K562 (cell line): ENCODE measurements around the gene BCL10. TPM values are rescaled to one million over a fixed set of nuclear protein-coding genes. Genes with fewer than 3 reads are reported as not detected.

ENCODE experiments used
- CREB3 ChIP-seq: fragments of 450-650 bp; conservative IDR thresholded peaks from 2 replicates; pipeline ENCODE4 v1.6.1; 2016; ENCODE audit warnings: missing genetic modification characterization, low read depth, mild to moderate bottlenecking, missing compliant biosample characterization, moderate library complexity
- CTCF ChIP-seq, 3 experiments: IDR thresholded peaks in 2 of 3; conservative IDR thresholded peaks in 1 of 3; 2 replicates each; pipeline ENCODE4 v1.5.1; 2011 to 2012; ENCODE audit warnings: low read length in 3 of 3, mild to moderate bottlenecking in 3 of 3, control low read depth in 2 of 3, improper control_type of control experiment in 1 of 3, inconsistent platforms in 1 of 3, low read depth in 1 of 3, mixed read lengths in 1 of 3, moderate library complexity in 1 of 3; ENCODE audit not compliant: insufficient read depth in 2 of 3
- FOXO4 ChIP-seq: fragments of 450-650 bp; formaldehyde crosslinking; IDR thresholded peaks from 2 replicates; pipeline ENCODE4 v1.4.0; 2020; ENCODE audit warnings: mild to moderate bottlenecking, moderate library complexity
- MED1 ChIP-seq: sonication (generic); formaldehyde crosslinking; IDR thresholded peaks from 2 replicates; pipeline ENCODE4 v1.8.1; 2023; ENCODE audit warnings: missing genetic modification reagents, borderline replicate concordance
- MEF2D ChIP-seq: conservative IDR thresholded peaks from 2 replicates; pipeline ENCODE4 v1.6.1; 2016; ENCODE audit warnings: low read depth, missing genetic modification characterization, missing compliant biosample characterization
- NR2C2 ChIP-seq, 2 experiments: fragments of 200-800 bp in 1 of 2; sonication (Bioruptor generic) in 1 of 2; sonication (generic) in 1 of 2; formaldehyde crosslinking in 1 of 2; IDR thresholded peaks; 2 replicates each; pipeline versions ENCODE4 v1.6.1 to v1.8.0; 2016 to 2022; ENCODE audit warnings: mild to moderate bottlenecking in 1 of 2, missing compliant biosample characterization in 1 of 2, missing genetic modification characterization in 1 of 2, missing genetic modification reagents in 1 of 2
- SIN3A ChIP-seq, 2 experiments: fragments of 150-350 bp in 1 of 2; IDR thresholded peaks; 2 replicates each; pipeline ENCODE4 v1.6.1; 2011 to 2016; ENCODE audit warnings: borderline replicate concordance in 2 of 2, low read depth in 2 of 2, low read length in 2 of 2, mild to moderate bottlenecking in 2 of 2, moderate library complexity in 2 of 2; ENCODE audit not compliant: control insufficient read depth in 1 of 2
- SREBF2 ChIP-seq: sonication (generic); formaldehyde crosslinking; IDR thresholded peaks from 2 replicates; pipeline ENCODE4 v1.4.0; 2020; ENCODE audit warnings: mild to moderate bottlenecking, missing genetic modification reagents
- TEAD1 ChIP-seq, 2 experiments: fragments of 450-650 bp in 1 of 2; sonication (generic) in 1 of 2; formaldehyde crosslinking; IDR thresholded peaks; 2 replicates each; pipeline versions ENCODE4 v1.4.0 to v1.8.0; 2020 to 2022; ENCODE audit warnings: mild to moderate bottlenecking in 2 of 2, missing genetic modification reagents in 1 of 2
- TFAP4 ChIP-seq: sonication (generic); formaldehyde crosslinking; IDR thresholded peaks from 2 replicates; pipeline ENCODE4 v1.8.0; 2022; ENCODE audit warnings: missing genetic modification reagents, mild to moderate bottlenecking, moderate library complexity, borderline replicate concordance
- UBTF ChIP-seq, 2 experiments: IDR thresholded peaks; 2 replicates each; pipeline ENCODE4 v1.6.1; 2012; ENCODE audit warnings: improper control_type of control experiment in 2 of 2, low read depth in 2 of 2, low read length in 2 of 2, borderline replicate concordance in 1 of 2
- ZBTB43 ChIP-seq: sonication (generic); formaldehyde crosslinking; IDR thresholded peaks from 2 replicates; pipeline ENCODE4 v1.8.0; 2023; ENCODE audit warnings: mild to moderate bottlenecking, missing genetic modification reagents
- ZC3H8 ChIP-seq: fragments of 450-650 bp; IDR thresholded peaks from 2 replicates; pipeline ENCODE4 v1.6.1; 2017
- ZNF408 ChIP-seq: fragments of 250-450 bp; sonication (Bioruptor Pico); IDR thresholded peaks from 2 replicates; pipeline ENCODE4 v1.4.0; 2020; ENCODE audit warnings: low read depth, mild to moderate bottlenecking, moderate library complexity
- ZNF584 ChIP-seq: fragments of 200-800 bp; sonication (Bioruptor generic); IDR thresholded peaks from 2 replicates; pipeline ENCODE4 v1.6.1; 2016; ENCODE audit warnings: low read depth, mild to moderate bottlenecking, missing genetic modification characterization, missing compliant biosample characterization
- ZNF695 ChIP-seq: fragments of 450-650 bp; formaldehyde crosslinking; IDR thresholded peaks from 2 replicates; pipeline ENCODE4 v1.4.0; 2020; ENCODE audit warnings: mild to moderate bottlenecking, moderate library complexity
- polyA plus RNA-seq, 8 experiments: library from polyadenylated mRNA; depleted of rRNA in 4 of 8; stranded (reverse) in 5 of 8; unstranded in 3 of 8; fragments of >200 nt; fragmentation: Nextera tagmentation in 2 of 8; fragmentation: Illumina TruSeq in 1 of 8; extraction: Ambion mirVana in 2 of 8; extraction: Trizol in 1 of 8; gene quantifications; 2 replicates each; pipeline versions ENCODE4 v1.2.1 to v1.2.3, GENCODE V29; 2011 to 2014; ENCODE audit warnings: inconsistent platforms in 1 of 8, missing spikeins in 1 of 8
- total RNA-seq, 7 experiments: library from RNA; depleted of rRNA in 6 of 7; stranded (reverse); fragments of >200 nt in 6 of 7; fragmentation: Illumina TruSeq in 2 of 7; extraction: Trizol in 2 of 7; gene quantifications; 2 replicates each; pipeline versions ENCODE4 v1.2.1 to v1.2.3, GENCODE V29; 2011 to 2021; ENCODE audit warnings: low replicate concordance in 1 of 7

BCL10 gene
- total and polyA plus RNA-seq, 9 of the 15 experiments (the other 6 are each of a cell fraction or from before 2014, with no cell fraction given) = 8.0 to 19.4 (median 12.3) TPM

GRCh38 chr1:85219853-85220610 is 56.4 kb downstream of the BCL10 start (continued):
- no peak for TF ChIP-seq CREB3
- TF ChIP-seq UBTF (IDR thresholded peaks at IDR 0.05; ENCODE audit: borderline replicate concordance in 1 of 2, low read depth in 2 of 2, low read length in 2 of 2) = 0 out of 4 replicates have a peak, but pooled peaks of 1 of the 2 experiments have one; percentile 2
- 0 out of 2 replicates have a peak, but pooled peaks have one; percentile 29 for TF ChIP-seq ZNF584 (CRISPR knock-in tag)
- TF ChIP-seq ZC3H8 = no peak
- TF ChIP-seq SREBF2 = no peak
- TF ChIP-seq SIN3A (IDR thresholded peaks at IDR 0.05; ENCODE audit: borderline replicate concordance in 2 of 2, control insufficient read depth in 1 of 2, low read depth in 2 of 2, low read length in 2 of 2) = no peak
- no peak for TF ChIP-seq CTCF (IDR thresholded peaks at IDR 0.05 in 2 of 3, conservative IDR thresholded peaks at IDR 0.05 in 1 of 3; ENCODE audit: insufficient read depth in 2 of 3, low read depth in 1 of 3, low read length in 3 of 3)
- no peak for TF ChIP-seq MED1 (CRISPR knock-in tag)
- no peak for TF ChIP-seq NR2C2 (CRISPR knock-in tag; IDR thresholded peaks at IDR 0.05)
- TF ChIP-seq NR2C2 (tag; IDR thresholded peaks at IDR 0.05) = no peak
- TF ChIP-seq FOXO4 (CRISPR knock-in tag) = no peak
- no peak for TF ChIP-seq ZNF408 (CRISPR knock-in tag)
- no peak for TF ChIP-seq ZNF695
- TF ChIP-seq MEF2D (tag) = no peak
- 0 out of 4 replicates have a peak, but pooled peaks of 1 of the 2 experiments have one; percentile 29 for TF ChIP-seq TEAD1 (CRISPR knock-in tag; IDR thresholded peaks at IDR 0.05)
- no peak for TF ChIP-seq ZBTB43
- no peak for TF ChIP-seq TFAP4 (CRISPR knock-in tag)
